Smooth muscle cell (in vitro differentiated cells): Measurements from ENCODE around the gene SRCIN1. TPM values are rescaled to one million over a fixed set of nuclear protein-coding genes. Genes with fewer than 3 reads are reported as not detected.

Experiments used
- DNase-seq: peaks from one replicate; lab custom pipeline; 2025; ENCODE audit not compliant: unreplicated experiment; lab: John Stamatoyannopoulos, UW
- H2AFZ ChIP-seq: fragments of 200-600 bp; sonication (generic); 2 replicates; pipeline ENCODE4 v1.6.0; 2016; ENCODE audit warnings: antibody characterized with exemption, low read depth, mild to moderate bottlenecking
- H3F3A ChIP-seq: fragments of 200-600 bp; sonication (generic); 2 replicates; pipeline ENCODE4 v1.6.0; 2017; ENCODE audit warnings: antibody characterized with exemption, low read depth
- H3K27ac ChIP-seq: fragments of 200-600 bp; sonication (generic); 2 replicates; pipeline ENCODE4 v1.5.1; 2016; ENCODE audit warnings: low read depth, mild to moderate bottlenecking
- H3K27me3 ChIP-seq: fragments of 200-600 bp; sonication (generic); 2 replicates; pipeline ENCODE4 v1.6.1; 2016; ENCODE audit warnings: low read depth, mild to moderate bottlenecking
- H3K36me3 ChIP-seq: fragments of 200-600 bp; sonication (generic); 2 replicates; pipeline ENCODE4 v1.5.1; 2016; ENCODE audit warnings: low read depth
- H3K4me1 ChIP-seq: fragments of 200-600 bp; sonication (generic); 2 replicates; pipeline ENCODE4 v1.5.1; 2016; ENCODE audit warnings: low read depth
- H3K4me2 ChIP-seq: fragments of 200-600 bp; sonication (generic); 2 replicates; pipeline ENCODE4 v1.6.0; 2016; ENCODE audit warnings: mild to moderate bottlenecking
- H3K4me3 ChIP-seq: fragments of 200-600 bp; sonication (generic); 2 replicates; pipeline ENCODE4 v1.5.1; 2016; ENCODE audit warnings: mild to moderate bottlenecking
- H3K79me2 ChIP-seq: fragments of 200-600 bp; sonication (generic); 2 replicates; pipeline ENCODE4 v1.6.0; 2016; ENCODE audit warnings: low read depth, mild to moderate bottlenecking
- H3K9ac ChIP-seq: fragments of 200-600 bp; sonication (generic); 2 replicates; pipeline ENCODE4 v1.6.0; 2016; ENCODE audit warnings: low read depth
- H3K9me3 ChIP-seq: fragments of 200-600 bp; sonication (generic); replicated peaks from 2 replicates; pipeline ENCODE4 v1.5.1; 2016; ENCODE audit warnings: low read depth
- H4K20me1 ChIP-seq: fragments of 200-600 bp; sonication (generic); 2 replicates; pipeline ENCODE4 v1.6.0; 2016; ENCODE audit warnings: low read depth
- WGBS: methylation state at CpG from one replicate; pipeline ENCODE4 v1.1.7; 2016; ENCODE audit warnings: low lambda C conversion rate; 5-methylcytosine and 5-hydroxymethylcytosine counted together
- polyA plus RNA-seq: library from polyadenylated mRNA; unstranded; fragments of >200 nt; fragmentation: Nextera tagmentation; extraction: Ambion mirVana; gene quantifications from 2 replicates; pipeline ENCODE4 v1.2.1, GENCODE V29; 2016
- total RNA-seq: library from RNA; depleted of rRNA; stranded (reverse); fragments of >200 nt; gene quantifications from 2 replicates; pipeline ENCODE4 v1.2.3, GENCODE V29; 2014
- TF ChIP-seq, protein P1 (sequence below): fragments of 200-600 bp; sonication (generic); IDR thresholded peaks from 2 replicates; pipeline ENCODE4 v1.5.1; 2017; ENCODE audit warnings: borderline replicate concordance, mild to moderate bottlenecking, antibody characterized with exemption; ENCODE audit not compliant: insufficient read depth, poor library complexity, severe bottlenecking

SRCIN1 gene
- total and polyA plus RNA-seq, 2 experiments from 2014 or later, result 0.16 to 0.90 TPM

DNA sequence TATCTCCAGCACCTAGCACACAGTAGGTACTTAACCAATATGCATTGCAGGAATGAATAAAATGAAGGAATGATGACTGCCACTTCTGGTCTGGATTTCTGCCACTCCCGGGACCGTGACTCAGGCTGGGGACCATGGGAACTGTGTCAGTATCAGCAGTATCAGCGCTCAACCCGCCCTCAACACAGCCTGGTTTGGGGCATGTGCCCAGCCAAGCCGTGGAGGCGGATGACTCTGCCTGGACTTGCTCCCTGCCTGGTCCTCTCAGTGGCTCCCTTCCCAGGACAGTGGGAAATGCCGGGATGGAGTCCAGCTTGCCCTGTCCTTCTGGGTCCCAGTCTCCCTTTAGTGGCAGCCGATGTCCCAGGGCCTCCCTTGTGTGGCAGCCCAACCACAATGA is 55.1 kb downstream of the SRCIN1 start:
- TF ChIP-seq, protein P1, sequence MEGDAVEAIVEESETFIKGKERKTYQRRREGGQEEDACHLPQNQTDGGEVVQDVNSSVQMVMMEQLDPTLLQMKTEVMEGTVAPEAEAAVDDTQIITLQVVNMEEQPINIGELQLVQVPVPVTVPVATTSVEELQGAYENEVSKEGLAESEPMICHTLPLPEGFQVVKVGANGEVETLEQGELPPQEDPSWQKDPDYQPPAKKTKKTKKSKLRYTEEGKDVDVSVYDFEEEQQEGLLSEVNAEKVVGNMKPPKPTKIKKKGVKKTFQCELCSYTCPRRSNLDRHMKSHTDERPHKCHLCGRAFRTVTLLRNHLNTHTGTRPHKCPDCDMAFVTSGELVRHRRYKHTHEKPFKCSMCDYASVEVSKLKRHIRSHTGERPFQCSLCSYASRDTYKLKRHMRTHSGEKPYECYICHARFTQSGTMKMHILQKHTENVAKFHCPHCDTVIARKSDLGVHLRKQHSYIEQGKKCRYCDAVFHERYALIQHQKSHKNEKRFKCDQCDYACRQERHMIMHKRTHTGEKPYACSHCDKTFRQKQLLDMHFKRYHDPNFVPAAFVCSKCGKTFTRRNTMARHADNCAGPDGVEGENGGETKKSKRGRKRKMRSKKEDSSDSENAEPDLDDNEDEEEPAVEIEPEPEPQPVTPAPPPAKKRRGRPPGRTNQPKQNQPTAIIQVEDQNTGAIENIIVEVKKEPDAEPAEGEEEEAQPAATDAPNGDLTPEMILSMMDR, result no peak
- H3F3A ChIP-seq, result no peaks in the 10 kb centered on the region
- H2AFZ ChIP-seq, result no peak overlapping the region
- no peak overlapping the region for H3K4me3 ChIP-seq
- H3K4me2 ChIP-seq, result no peak overlapping the region
- no peak overlapping the region for H3K9ac ChIP-seq
- H3K27me3 ChIP-seq, result no peaks in the 10 kb centered on the region
- no peaks in the 10 kb centered on the region for H3K36me3 ChIP-seq
- DNase-seq, result peak; percentile 16
- no peaks in the 10 kb centered on the region for H4K20me1 ChIP-seq
- H3K79me2 ChIP-seq, result no peaks in the 10 kb centered on the region
- no peaks in the 10 kb centered on the region for H3K9me3 ChIP-seq
- 47% methylated on average over 8 of the region's 8 CpGs for WGBS
- no peak overlapping the region for H3K27ac ChIP-seq
- H3K4me1 ChIP-seq, result no peaks in the 10 kb centered on the region

DNA sequence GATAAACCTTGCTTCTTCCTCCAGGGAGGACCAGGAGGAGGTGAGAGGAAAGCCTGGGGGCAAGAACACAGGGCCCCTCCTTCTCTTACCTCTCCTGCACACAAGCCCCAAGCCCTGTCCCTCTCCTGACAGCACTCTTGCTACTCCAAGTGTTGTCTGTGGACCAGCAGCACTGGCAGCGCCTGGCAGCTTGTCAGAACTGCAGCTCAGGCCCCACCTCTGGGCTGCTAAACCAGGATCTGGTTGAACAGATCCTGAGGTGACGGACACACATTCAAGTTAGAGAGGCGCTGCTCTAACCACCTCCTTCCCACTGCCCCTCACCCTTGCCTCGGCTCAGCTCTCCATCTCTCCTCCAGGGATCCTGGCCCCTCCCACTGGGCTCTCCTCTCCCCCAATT is 56.5 kb downstream of the SRCIN1 start:
- H3K9me3 ChIP-seq, result no peaks in the 10 kb centered on the region
- WGBS, result 88% methylated on average over 4 of the region's 4 CpGs
- no peak overlapping the region for H3K9ac ChIP-seq
- H2AFZ ChIP-seq, result no peak overlapping the region
- no peaks in the 10 kb centered on the region for H3F3A ChIP-seq
- no peaks in the 10 kb centered on the region for H3K79me2 ChIP-seq
- DNase-seq, result no peak
- no peak overlapping the region for H3K27ac ChIP-seq
- no peak overlapping the region for H3K4me2 ChIP-seq
- H3K27me3 ChIP-seq, result no peaks in the 10 kb centered on the region
- H3K4me1 ChIP-seq, result no peaks in the 10 kb centered on the region
- H4K20me1 ChIP-seq, result no peaks in the 10 kb centered on the region
- no peaks in the 10 kb centered on the region for H3K36me3 ChIP-seq
- no peak overlapping the region for H3K4me3 ChIP-seq
- TF ChIP-seq, protein P1, result no peak

DNA sequence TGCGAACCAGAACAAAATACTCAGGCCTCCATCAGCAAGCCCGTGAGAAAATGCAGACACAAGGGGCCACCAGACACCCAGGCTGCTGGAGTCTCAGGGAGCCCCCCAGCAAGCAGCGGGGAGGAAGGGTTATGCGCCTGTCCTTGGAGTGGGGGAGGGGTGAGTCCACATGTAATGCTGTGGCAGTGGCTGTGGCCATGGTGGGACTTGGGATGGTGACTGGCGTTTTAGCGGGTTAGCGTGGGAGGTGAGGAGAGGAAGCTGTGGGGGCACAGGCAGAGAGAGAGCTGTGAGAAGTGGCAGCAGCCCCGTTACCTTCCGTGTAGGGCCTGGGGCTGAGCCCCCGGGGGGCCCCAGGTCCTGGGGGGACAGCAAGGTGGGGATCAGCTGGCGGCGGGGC is 58.3 kb downstream of the SRCIN1 start:
- Histone ChIP-seq H3K4me1 (no peaks in the 10 kb centered on the region), H3K9me3 (no peaks in the 10 kb centered on the region), H3K27me3 (no peaks in the 10 kb centered on the region), H3F3A (no peaks in the 10 kb centered on the region), H3K4me2 (no peak overlapping the region), H3K27ac (no peak overlapping the region), H2AFZ (no peak overlapping the region), H3K79me2 (no peaks in the 10 kb centered on the region), H4K20me1 (no peaks in the 10 kb centered on the region), H3K4me3 (no peak overlapping the region), H3K9ac (no peak overlapping the region), H3K36me3 (no peaks in the 10 kb centered on the region)
- TF ChIP-seq, protein P1, result no peak
- no peak for DNase-seq
- WGBS, result 91% methylated on average over 10 of the region's 12 CpGs

DNA sequence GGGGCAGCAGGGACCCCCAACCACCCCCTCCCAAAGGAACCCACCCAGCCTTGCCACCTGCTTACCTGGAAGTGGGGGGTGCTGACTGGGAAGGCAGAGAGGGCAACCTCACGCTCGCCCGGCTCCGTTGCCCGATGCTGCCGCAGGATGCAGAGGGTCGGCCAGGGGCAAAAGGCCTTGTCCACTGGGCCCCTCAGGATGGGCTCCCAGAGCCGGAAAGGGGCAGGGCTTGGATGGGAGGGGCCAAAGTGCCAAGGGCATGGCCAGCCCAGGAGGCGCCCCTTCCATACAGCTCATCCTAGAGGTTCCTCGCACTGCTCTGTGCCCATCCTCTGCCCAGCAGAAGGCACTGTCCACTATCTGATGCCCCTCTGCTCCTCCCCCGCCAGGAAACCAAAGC is 59.4 kb downstream of the SRCIN1 start:
- 94% methylated on average over 11 of the region's 11 CpGs for WGBS
- no peak overlapping the region for H3K4me3 ChIP-seq
- H2AFZ ChIP-seq, result no peak overlapping the region
- no peaks in the 10 kb centered on the region for H3K36me3 ChIP-seq
- H4K20me1 ChIP-seq, result no peaks in the 10 kb centered on the region
- TF ChIP-seq, protein P1, result no peak
- DNase-seq, result no peak
- no peaks in the 10 kb centered on the region for H3F3A ChIP-seq
- H3K9ac ChIP-seq, result no peak overlapping the region
- H3K27me3 ChIP-seq, result no peaks in the 10 kb centered on the region
- H3K27ac ChIP-seq, result no peak overlapping the region
- no peaks in the 10 kb centered on the region for H3K4me1 ChIP-seq
- no peak overlapping the region for H3K4me2 ChIP-seq
- H3K9me3 ChIP-seq, result no peaks in the 10 kb centered on the region
- no peaks in the 10 kb centered on the region for H3K79me2 ChIP-seq
